NOMO-1 treated with dmso at 0.1 percent for 144 hours (cell line): ENCODE data around the gene TCEA2.

Experiments used
- DNase-seq: peaks from one replicate; lab custom pipeline; 2025; ENCODE audit not compliant: unreplicated experiment; lab: John Stamatoyannopoulos, UW

Gene TCEA2

DNA sequence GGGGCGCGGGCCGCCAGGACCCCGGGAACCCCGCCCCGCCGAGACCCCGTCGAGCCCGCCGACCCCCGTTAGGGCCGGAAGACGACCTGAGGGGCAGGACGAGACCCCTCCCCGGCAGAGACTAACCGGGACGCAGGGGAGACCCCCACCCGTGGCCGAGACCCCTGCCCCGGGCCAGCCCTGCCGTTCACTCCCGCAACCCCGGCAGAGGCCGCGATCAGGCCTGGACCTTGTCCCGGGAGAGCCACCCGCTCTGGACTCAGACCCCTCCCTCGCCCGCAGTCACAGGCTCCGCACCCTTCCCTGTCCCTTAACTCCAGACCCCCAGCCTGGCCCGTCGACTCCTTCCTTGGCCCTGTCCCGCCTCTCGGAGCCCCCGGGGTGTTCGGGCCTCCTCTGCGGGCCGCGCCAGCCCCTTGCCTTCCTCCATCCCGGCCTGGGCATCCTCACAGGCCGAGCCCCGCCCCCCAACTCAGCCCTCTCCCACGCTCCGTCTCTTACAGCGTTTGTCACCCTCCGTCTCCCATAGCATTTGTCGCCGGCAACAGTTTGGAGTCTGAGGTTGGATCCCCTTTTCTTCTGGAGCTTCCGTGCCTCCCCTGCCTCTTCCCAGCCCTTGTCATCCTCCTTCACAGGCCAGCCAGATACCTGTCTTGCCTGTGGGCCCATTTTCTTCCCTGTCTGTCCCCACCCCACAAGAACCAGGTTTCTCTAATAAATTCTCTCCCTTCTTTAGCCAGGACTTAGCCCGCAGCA, 569 bp downstream of the TCEA2 start:
- DNase-seq: no peak

DNA sequence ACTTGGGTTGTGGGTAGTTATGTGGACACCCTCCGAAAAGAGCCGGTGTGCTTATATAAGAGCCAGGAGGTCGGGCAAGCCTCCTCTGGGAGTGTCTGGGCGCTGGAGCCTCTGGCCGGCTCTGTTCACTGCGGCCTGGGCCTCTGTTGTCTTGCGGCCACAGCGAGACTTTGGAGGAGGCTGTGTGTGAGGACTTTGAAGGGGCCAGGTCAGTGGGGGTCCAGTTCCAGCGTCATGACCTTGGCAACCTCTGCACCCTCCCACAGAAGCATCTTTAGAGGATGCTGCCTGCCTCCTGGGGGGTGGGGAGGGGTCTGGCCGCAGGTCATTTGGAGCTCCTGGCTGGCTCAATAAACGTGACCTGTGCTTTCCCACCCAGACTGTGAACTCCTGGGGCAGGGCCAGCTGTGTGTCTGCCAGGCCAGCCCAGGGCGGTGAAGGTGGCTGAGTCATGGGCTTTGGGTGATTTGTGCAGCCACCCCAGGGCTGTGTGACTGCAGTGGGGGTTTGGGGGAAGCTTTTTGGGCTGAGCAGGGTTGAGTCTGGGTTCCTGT, 1.2 kb downstream of the TCEA2 start:
- DNase-seq: no peak

DNA sequence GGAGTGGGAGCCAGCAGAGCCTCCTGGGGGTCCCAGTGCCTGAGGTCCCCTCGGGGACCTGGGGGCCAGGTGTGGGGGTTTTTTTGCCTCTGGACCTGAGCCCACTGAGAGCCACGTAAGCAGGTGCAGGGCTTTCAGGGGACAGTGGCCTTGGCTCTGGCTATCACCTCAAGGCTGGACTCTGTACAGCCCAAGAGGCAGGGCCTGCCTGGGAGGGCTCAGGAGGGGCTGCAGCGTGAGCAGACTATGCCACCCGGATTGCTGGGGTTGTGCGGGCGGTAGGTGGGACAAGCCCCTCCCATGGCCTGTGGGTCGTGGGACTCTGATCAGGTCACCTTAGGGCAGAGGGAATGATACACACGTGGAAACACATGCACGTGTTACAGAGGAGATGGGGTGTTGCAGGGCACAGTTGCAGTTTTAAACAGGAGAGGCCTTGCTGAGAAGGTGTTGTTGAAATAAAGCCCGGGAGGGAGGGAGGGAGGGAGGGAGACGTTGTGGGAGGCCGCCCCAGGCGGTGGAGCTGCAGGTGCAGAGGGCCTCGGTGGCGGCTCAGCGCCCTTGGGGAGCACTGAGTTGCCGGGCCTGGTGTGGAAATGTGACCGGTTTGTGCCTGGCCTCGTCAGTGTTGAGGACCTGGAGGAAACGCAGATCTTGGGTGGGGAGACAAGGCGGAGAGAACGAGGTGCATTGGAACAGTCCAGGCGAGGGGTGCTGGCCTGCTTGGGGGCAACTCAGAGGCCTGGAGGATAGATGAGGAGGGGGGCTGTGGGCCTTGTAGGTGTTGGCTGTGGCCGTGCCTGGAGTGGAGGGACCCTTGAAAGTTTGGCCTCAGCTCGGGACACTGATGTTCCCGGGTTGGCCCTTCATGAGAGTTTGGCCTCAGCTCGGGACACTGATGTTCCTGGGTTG, 2.3 kb downstream of the TCEA2 start:
- DNase-seq: no peak

DNA sequence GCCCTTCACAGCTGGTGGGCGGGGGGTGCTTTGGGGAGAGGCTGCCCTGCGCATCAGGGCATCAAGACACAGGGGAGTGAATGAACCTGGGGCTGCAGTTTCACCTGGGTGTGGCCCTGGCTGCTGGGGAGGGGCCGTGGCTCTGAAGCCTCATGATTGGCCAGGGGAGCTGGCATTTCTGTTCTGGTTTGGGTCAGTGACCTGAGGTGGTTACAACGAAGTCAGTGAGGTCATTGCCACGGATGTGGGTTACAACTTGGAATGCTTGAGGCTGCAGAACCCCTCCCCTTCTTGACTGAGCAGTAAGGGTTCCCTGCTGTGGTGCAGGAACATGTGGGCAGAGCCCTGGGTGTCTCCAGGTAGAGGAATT, 3.0 kb downstream of the TCEA2 start:
- DNase-seq: peak; percentile 45

DNA sequence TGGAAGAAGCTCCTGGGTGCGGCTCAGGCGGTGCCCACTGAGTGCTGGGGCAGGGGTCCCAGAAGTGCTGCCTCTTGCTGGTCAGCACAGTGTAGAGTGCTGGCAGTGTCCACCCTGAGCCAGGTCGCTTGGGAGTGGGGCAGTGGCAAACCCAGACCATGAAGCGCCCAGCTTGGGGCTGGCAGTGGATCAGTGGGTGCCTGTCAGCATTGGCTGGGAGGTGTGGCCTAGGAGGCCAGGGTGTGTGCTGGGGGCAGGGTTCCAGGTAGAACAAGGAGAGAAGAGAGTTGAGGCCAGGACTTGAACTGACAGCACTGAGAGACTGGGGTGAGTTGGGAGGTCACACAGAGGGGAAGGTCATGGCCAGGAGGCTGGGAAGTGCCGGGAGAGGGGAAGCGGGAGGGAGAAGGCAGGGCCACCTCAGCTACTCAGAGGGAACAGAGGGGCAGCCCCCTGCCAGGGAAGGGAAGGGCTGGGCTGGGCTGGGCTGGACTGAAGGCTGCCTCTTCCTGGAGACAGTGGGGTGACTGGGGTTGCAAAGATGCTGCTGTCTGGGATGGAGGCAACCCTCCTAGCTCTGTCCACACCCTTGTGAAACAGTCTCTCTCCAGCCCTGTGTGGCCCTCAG, 4.1 kb downstream of the TCEA2 start:
- no peak for DNase-seq

DNA sequence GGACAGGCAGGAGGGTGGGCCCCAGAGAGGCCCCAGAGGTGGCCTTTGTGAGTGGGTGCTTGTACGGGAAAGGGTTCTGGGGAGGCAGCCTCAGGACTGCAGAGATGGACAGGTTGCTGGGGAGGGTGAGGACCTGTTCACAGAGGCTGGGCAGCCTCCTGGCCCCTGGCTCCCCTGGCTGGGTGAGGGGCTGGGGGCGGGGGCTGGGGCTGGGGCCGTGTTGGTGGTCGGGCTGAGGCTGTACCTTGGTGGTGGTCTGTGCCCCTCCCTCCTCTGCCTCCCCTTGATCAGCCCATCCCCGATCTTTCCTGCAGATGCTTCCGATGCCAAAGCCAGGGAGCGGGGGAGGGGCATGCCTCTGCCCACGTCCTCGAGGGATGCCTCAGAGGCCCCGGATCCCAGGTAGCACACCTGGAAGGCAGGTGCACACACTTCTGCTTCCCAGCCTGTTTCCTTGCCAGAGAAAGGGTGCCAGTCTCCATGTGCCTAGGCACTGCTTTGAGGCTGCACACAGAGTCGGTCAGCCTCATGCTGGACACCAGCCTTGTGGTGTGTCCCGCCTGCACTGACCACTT, 4.8 kb downstream of the TCEA2 start:
- DNase-seq: no peak

DNA sequence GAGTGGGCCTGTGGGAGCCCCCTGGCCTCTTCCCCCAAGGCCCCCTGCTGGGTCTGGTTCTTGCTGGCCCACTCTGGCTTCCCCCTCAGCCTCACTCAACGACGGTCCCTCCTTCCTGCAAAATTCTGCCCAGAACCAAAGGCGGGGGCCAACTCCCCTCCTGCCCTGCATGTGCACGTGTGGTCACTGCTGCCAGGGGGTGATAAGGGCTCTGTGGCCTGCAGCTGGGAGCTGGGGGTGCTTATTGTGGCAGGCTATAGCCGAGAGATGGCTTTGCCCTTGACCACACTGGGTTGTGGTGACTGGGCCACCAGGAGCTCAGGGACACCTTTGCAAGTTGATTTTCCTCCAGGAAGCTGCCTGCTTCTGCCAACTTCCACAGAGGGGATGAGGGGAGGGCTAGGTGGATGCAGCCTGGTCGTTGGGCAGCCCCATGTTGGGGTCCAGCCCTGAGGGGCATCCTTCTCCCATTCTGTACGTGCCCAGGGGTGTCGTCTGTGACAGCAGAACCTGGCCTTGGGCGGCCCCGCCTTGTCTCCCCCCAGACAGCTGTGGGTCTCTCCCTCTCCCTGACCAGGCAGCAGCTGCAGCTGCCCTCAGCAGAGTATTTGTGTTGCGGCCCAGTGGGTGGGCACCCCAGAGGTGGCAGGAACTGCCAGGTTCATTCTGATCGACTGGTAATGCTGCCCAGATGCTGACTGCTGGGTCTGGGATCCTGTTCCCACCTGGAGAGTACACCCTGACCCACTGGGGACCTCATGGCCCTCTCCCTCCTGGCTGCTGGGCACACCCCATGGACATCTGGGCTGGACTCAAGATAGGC, 5.6 kb downstream of the TCEA2 start:
- no peak for DNase-seq

DNA sequence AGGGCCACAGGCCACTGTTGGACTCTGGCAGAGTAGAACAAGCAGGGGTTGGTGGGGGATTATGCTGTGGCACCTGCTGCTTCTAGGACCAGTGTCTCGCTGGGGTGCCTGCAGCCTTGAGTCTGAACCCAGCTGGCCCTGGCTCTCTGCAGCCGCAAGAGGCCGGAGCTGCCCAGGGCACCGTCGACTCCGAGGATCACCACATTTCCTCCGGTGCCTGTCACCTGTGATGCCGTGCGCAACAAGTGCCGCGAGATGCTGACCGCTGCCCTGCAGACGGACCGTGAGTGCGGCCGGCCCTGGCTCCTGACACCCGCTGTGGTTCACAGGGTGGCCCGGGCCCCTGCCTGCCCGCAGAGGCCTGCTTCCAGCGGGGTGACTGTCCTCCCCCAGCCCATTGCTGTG, 6.2 kb downstream of the TCEA2 start:
- DNase-seq: no peak

DNA sequence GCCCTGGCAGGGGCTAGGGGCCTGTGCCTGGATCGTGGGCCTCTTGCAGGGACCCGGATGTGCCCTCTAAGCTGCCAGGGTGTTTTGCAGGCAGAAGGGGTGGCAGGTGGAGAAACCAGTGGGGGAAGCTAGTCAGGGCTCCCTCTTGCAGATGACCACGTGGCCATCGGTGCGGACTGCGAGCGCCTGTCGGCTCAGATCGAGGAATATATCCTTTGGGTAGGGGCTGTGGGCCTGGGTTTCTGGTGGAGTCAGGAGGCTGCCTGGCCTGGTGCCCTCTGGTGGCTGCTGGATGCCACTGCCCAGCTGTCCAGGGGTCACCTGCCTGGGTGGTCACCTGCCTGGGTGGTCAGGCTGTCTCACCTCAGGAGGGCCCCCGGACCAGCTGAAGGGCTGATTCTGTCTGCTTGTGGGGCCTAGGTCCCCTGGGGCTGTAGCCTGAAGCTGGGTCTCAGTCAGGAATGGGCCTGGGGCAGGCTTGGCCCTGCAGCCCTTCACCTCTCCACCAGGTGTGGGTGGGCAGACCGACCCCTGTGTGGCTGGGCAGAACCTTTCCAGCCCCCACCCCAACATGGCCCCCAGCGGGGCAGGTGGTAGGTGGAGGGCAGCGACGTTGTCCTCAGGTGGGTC, 6.7 kb downstream of the TCEA2 start:
- no peak for DNase-seq

DNA sequence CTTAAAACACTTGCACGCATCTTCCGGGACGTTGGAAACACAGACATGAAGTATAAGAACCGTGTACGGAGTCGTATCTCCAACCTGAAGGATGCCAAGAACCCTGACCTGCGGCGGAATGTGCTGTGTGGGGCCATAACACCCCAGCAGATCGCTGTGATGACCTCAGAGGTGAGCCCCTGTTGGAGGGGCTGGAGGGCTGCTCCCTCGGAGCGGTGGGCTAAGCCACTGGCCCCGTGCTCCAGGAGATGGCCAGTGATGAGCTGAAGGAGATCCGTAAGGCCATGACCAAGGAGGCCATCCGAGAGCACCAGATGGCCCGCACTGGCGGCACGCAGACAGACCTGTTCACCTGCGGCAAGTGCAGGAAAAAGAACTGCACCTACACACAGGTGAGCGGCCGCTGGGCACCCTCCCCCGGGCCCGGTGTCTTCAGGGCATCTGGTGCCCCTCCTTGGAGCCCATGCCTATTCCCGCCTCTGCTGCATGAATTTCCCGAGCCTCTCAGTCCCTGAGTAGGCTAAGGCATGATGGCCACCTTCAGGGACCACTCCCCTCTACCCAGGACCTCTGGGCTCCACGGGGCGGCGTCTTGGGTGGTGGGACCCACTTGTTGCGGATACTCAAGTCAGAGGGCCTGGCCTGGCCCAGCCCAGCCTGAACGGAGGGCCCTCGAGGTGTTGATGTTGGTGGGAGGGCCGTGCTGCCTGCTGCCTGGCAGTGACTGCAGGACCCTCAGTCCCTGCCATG, 7.4 kb downstream of the TCEA2 start:
- DNase-seq: no peak

DNA sequence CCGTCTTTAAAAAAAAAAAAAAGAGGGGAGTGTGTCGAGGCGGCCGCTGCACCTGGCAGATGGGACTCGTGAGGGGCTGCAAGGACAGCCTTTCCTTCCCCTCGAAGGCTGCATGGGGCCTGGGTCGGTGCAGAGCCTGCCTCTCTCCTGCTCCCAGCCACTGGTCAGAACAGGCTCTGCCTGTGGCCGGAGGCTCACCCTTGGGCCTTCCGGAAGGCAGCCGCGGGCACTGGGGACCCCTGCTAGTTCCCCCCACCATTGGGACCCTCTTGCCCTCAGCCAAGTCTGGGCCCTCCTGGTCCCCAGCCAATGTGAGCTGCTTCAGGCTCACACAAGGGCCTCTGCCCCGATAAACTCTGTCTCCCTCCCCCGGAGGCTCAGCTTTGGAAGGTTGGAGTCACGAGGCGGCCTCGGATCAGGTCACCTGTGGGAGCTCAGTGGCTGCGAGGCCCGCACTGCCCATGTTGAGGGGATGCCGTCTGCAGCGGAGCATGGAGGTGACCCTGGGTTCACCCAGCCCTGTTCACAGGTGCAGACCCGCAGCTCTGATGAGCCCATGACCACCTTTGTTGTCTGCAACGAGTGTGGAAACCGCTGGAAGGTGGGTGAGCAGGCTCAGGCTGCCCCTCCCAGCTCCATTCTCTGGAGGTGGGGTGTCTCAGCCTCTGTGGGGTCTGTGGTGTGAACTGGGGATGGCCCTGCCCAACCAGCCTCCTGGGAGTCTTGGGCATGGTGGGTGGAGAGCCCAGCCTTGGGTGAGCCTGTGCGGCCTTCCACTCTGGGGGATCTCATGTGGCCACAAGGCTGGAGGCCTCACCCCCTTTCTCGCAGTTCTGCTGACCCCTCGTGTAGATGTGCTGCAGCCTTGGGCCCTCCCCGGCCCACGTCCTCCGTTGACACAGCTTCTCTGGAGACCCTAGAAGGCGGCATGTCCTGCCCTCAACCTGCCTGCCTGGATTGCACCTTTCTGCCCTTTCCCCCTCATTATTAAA, 8.6 kb downstream of the TCEA2 start:
- DNase-seq: no peak

DNA sequence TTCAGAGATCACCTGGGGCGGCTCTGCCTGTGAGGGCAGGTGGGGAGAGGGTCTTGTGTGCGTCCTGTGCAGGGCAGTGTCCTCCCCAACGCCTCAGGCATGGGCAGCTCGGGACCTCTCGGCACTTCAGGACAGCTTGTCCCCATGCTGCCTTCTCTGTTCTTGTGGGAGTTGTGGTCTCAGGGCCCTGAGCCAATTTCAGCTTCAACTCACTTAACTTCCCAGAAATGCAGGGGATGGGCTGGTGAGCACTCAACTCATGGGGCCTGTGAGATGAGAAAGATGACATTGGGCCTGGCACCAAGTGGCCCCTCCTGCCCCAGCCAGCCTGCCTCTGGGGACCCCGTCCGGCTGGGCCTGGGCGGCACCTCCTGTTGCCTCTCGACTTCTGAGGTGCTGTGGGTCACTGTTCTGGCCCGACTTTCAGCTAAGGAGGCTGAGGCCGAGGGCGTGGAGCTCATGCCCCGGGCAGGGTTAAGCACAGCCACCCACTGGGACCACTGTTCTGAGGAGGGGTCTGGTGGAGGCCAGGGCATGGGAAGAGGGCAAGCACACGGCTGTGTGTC, 9.6 kb downstream of the TCEA2 start:
- DNase-seq: no peak

DNA sequence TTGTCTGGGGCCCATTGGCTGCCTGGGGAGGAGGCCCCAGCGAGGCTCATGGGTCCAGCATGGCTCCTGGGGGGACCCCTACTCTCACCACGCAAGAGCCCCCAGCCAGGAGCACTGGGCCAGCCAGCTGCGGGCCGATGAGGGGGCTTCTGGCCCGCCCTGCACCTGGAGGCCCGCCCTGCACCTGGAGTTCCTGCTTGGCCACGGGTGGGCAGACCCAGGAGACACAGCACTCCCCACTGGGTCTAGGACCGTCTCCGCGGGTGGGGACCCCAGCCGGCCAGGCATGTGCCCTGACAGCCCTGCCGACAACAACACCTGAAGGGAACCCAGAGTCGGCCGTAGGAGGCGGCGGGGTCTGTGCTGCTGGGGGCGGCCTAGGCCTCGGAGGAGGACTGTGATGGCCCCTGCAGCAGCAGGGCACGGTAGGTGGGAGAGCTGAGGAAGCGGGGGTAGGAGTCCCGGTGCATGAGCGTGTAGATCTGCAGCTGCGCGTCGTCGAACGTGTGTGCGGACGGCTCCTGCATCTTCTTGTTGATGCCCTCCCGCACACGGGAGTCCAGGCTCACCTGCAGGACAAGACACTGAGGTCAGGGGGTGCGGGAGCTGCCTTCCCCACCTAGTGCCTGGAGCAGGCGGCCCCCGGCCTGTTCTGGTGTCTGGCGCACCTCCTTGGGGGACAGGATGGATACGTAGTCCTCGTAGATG, 10.6 kb downstream of the TCEA2 start:
- DNase-seq: no peak

DNA sequence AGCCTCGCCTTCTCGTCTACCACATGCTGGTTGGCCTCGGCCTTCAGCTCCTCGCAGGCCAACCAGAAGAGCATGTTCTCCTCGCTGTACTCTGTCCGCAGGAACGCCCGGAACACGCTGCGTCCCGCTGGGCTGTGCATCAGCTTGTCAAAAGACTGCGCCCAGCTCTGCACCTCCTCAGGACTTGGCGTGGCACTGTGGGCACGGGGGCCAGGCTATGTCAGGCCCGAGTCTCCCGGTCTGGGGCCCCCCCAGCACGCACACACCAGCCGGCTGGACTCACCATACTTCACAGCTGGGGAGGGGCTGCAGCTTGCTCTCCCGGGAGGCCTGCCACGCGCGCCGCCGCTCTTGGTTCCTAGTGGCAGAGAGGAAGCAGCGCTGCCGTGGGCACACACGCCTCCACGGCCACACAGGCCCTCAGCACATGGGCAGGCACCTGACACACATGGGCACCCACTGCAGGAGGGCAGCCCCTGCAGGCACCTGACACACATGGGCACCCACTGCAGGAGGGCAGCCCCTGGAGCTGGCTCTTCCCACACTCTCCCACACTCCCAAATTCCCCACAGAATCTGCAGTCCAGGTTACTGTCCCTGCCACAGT, 11.3 kb downstream of the TCEA2 start:
- DNase-seq: no peak

DNA sequence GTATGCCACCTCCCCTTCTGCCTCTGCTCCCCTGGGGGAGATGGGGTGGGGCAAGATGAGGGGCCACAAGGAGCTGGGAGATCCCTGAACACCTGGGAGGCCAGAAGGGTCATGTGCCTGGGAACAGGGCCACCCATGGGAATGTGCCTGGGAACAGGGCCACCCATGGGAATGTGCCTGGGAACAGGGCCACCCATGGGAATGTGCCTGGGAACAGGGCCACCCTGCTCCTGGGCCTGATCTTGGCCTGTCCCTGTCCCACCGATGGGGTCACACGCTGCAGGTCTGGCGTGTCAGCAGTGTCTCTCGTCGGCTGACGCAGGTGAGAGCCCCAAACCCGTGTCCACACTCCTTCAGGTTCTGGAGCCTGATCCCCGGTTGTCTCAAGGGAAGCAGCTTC, 12.0 kb downstream of the TCEA2 start:
- no peak for DNase-seq

DNA sequence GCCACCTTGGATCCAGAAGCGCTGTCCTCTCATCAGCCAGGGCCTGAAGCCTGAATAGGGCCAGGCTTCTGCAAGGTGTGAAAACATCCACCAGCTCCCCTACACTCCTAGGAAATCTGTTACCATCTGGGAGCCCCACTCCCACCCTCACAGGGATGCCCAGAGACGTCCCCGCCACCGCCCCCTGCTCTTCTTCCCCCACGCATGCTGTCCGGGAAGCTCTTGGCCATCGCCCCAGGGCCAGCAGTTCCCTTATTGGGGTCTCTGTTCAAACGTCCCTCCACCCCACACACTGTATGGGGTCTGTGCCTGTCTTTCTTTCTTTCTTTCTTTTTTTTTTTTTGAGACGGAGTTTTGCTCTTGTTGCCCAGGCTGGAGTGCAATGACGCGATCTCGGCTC, 12.6 kb downstream of the TCEA2 start:
- no peak for DNase-seq
